Peyer's patch (tissue), 4 donors: ENCODE measurements around the gene CSNK2A1. TPM values are rescaled to one million over a fixed set of nuclear protein-coding genes. Genes with fewer than 3 reads are reported as not detected.
"Not testable (repeated sequence)": the region's sequence is repeated elsewhere in the genome, so short reads cannot be mapped to it uniquely, and the experiment has no call there.

ENCODE experiments used
- DNase-seq, 3 donors: peaks; one replicate each; pipeline ENCODE4 v3.0.0-alpha.2; 2017 to 2019
- H3K27ac ChIP-seq, 4 donors: fragments of 200-600 bp; sonication (generic); one replicate each; pipeline ENCODE4 v1.5.1; 2016 to 2019
- H3K27me3 ChIP-seq, 2 donors: fragments of 200-600 bp; sonication (generic); one replicate each; pipeline ENCODE4 v1.5.1; 2019
- H3K36me3 ChIP-seq, 3 donors: fragments of 200-600 bp; sonication (generic); one replicate each; pipeline ENCODE4 v1.5.1; 2016 to 2019
- H3K4me1 ChIP-seq, 4 donors: fragments of 200-600 bp; sonication (generic); one replicate each; pipeline ENCODE4 v1.5.1; 2016 to 2019
- H3K4me3 ChIP-seq, 4 donors: fragments of 200-600 bp; sonication (generic); 1 replicate in 3 of 4; 2 replicates in 1 of 4; pipeline ENCODE4 v1.5.1; 2016 to 2019; ENCODE audit warnings: mild to moderate bottlenecking in 1 of 4
- H3K9me3 ChIP-seq, 4 donors: fragments of 200-600 bp; sonication (generic); one replicate each; pipeline ENCODE4 v1.5.1; 2016 to 2019; ENCODE audit warnings: mild to moderate bottlenecking in 1 of 4
- CTCF ChIP-seq, 6 experiments: fragments of 450-650 bp in 4 of 6; fragments of 200-600 bp in 2 of 6; sonication (generic) in 1 of 6; IDR thresholded peaks; one replicate each; pipeline ENCODE4 v1.5.1; 2017 to 2019; ENCODE audit warnings: antibody characterized with exemption in 6 of 6, mild to moderate bottlenecking in 3 of 6, moderate library complexity in 1 of 6
- POLR2A ChIP-seq, 2 donors: fragments of 450-650 bp; IDR thresholded peaks; one replicate each; pipeline ENCODE4 v1.5.1; 2017; ENCODE audit warnings: antibody characterized with exemption in 2 of 2, mild to moderate bottlenecking in 2 of 2, moderate library complexity in 2 of 2
- total RNA-seq, 4 donors: library from RNA; depleted of rRNA; stranded (reverse); fragments of >200 nt; gene quantifications; one replicate each; pipeline ENCODE4 v1.1.0, GENCODE V29; 2016

Gene CSNK2A1
- total RNA-seq, 4 donors from 2014 or later, result 60.2 to 105 (median 97.3) TPM

DNA sequence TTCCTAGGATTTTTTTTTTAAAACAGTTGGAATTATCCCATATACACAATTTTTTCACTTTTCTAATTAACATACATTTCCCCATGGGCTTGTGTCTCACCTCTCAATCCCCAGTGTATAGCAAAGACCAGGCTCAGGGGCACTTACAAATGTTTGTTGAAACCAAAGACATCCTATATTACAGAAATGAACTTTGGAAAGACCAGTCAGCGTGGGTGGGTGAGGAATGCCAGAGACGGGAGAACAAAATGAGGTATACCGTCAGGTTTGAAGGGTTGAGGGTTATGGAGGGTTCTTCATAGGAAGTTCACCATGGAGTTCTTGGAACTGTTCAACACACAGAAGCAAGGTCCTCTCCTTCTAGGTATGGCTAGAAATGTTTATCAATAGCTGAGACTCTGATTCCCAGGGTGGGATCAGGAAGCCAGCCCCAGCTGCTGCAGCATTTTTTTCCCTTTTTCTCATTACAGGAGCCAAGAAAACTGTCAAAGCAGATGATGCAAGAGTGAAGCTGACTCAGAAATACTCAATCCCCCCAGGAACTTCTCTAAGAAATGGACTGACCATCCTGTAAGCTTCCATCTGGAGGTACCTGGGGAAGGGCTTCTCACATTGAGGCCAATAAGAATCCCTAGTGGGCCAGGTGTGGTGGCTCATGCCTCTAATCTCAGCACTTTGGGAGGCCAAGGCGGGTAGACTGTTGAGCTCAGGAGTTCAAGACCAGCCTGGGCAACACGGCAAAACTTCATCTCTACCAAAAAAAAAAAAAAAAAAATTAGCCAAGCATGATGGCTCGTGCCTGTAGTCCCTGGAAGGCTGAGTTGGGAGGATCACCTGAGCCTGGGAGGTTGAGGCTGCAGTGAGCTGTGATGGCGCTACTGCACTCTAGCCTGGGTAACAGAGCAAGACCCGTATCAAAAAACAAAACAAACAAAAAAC lies 65.3 kb downstream of the CSNK2A1 start:
- H3K36me3 ChIP-seq, result peaks cover 0 to 37% (median 0%) of the 10 kb centered on the region in 3 donors

GRCh38 chr20:476561-477249 lies 66.9 kb downstream of the CSNK2A1 start:
- H3K36me3 ChIP-seq, result peaks cover 0 to 22% (median 0%) of the 10 kb centered on the region in 3 donors

More for the DNA sequence above, 65.3 kb downstream of the CSNK2A1 start:
- no peak for DNase-seq
- Histone ChIP-seq H3K4me3 (no peak overlapping the region), H3K4me1 (no peaks in the 10 kb centered on the region), H3K27ac (no peak overlapping the region), H3K9me3 (no peaks in the 10 kb centered on the region), H3K27me3 (no peaks in the 10 kb centered on the region)
- TF ChIP-seq CTCF (IDR thresholded peaks at IDR 0.05) (no peak), POLR2A (IDR thresholded peaks at IDR 0.05) (no peak)

DNA sequence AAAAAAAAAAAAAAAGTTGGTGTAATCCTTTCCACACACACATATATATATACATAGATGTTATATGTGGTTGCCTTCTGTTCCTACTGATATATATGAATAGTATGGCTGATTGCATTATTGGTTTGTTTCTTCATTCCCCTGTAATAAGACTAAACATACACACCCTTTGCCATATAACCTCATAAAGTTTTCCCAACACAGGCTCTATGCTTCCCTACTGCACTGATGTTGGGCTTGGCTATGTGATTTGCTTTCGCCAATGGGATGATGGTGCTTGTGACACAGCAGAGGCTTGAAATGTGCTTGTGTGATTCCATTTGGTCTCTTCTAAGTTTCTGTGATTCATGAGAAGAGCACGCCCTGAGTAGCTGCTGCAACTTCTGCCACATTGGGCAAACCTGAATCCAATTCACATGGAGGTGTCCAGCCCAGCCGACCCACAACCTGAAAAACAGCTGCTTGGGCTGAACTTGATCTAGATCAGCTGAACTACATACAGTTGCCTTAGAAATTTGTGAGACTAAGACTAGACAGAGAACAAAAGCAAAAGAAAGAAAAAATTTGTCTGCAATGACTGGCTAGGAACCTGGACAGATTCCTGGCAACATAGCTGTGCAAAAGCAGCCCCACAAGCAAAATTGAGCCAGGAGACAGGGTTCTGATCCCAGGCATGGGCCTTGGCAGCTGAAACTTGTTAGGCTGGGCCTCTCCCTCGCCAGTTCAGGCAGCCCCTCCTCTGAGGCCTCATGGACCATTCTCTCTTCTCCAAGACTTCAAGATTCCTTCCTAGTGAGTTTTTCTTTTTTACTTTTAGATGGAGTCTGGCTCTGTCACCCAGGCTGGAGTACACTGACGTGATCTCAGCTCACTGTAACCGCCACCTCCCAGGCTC lies 67.9 kb downstream of the CSNK2A1 start:
- TF ChIP-seq POLR2A (IDR thresholded peaks at IDR 0.05) (no peak), CTCF (IDR thresholded peaks at IDR 0.05) (no peak)
- H3K4me3 ChIP-seq, result no peak overlapping the region
- DNase-seq, result no peak
- no peaks in the 10 kb centered on the region for H3K27me3 ChIP-seq
- no peak overlapping the region for H3K27ac ChIP-seq
- H3K4me1 ChIP-seq, result no peaks in the 10 kb centered on the region
- no peaks in the 10 kb centered on the region for H3K9me3 ChIP-seq
- peaks cover 0 to 14% (median 0%) of the 10 kb centered on the region in 3 donors for H3K36me3 ChIP-seq

More at GRCh38 chr20:476561-477249, 66.9 kb downstream of the CSNK2A1 start:
- DNase-seq, H3K27ac ChIP-seq, H3K9me3 ChIP-seq, H3K4me3 ChIP-seq, H3K27me3 ChIP-seq, H3K4me1 ChIP-seq: not testable (repeated sequence)

- Histone ChIP-seq H3K36me3 (peaks cover 0 to 14% (median 0%) of the 10 kb centered on the region in 3 donors), H3K27me3 (no peaks in the 10 kb centered on the region), H3K9me3 (no peaks in the 10 kb centered on the region), H3K4me3 (no peak overlapping the region), H3K4me1 (no peaks in the 10 kb centered on the region), H3K27ac (no peak overlapping the region)
- TF ChIP-seq POLR2A (IDR thresholded peaks at IDR 0.05) (no peak), CTCF (IDR thresholded peaks at IDR 0.05) (no peak)
- no peak for DNase-seq
Observed at GRCh38 chr20:474581-474980, 69.0 kb downstream of the CSNK2A1 start.

GRCh38 chr20:472889-473292 lies 70.7 kb downstream of the CSNK2A1 start:
- no peak for DNase-seq
- Histone ChIP-seq H3K9me3 (no peaks in the 10 kb centered on the region), H3K36me3 (peaks cover 0 to 8% (median 0%) of the 10 kb centered on the region in 3 donors), H3K4me3 (no peak overlapping the region), H3K27me3 (no peaks in the 10 kb centered on the region), H3K4me1 (no peaks in the 10 kb centered on the region), H3K27ac (no peak overlapping the region)
- no peak for TF ChIP-seq CTCF (IDR thresholded peaks at IDR 0.05)
